Ectodermal cell (in vitro differentiated cells): ENCODE data around the gene DDX59.
A peak's percentile ranks its signal among the peaks of the same experiment; 100 is the strongest.

Experiments
- H3K27ac ChIP-seq: 2 replicates; pipeline ENCODE4 v1.7.0; 2013; ENCODE audit warnings: mild to moderate bottlenecking, low read depth, low read length; ENCODE audit not compliant: insufficient read depth, poor library complexity, severe bottlenecking
- H3K27me3 ChIP-seq: 2 replicates; pipeline ENCODE4 v1.7.0; 2013; ENCODE audit warnings: mild to moderate bottlenecking, low read length; ENCODE audit not compliant: insufficient read depth, control insufficient read depth, poor library complexity, severe bottlenecking
- H3K36me3 ChIP-seq: one replicate; pipeline ENCODE4 v1.7.0; 2013; ENCODE audit warnings: low read length; ENCODE audit not compliant: control insufficient read depth, insufficient read depth
- H3K4me1 ChIP-seq: one replicate; pipeline ENCODE4 v1.7.0; 2013; ENCODE audit warnings: low read length; ENCODE audit not compliant: control insufficient read depth, insufficient read depth
- H3K4me3 ChIP-seq: 2 replicates; pipeline ENCODE4 v1.7.0; 2013; ENCODE audit warnings: low read depth, low read length, control low read depth; ENCODE audit not compliant: insufficient read depth
- H3K9me3 ChIP-seq: 2 replicates; pipeline ENCODE4 v1.7.0; 2013; ENCODE audit warnings: mild to moderate bottlenecking, low read length, moderate library complexity; ENCODE audit not compliant: control insufficient read depth
- WGBS, 2 experiments: methylation state at CpG; one replicate each; pipeline ENCODE4 v1.1.7; 2013; ENCODE audit warnings: missing lambda C conversion rate in 2 of 2; 5-methylcytosine and 5-hydroxymethylcytosine counted together

Gene DDX59

DNA sequence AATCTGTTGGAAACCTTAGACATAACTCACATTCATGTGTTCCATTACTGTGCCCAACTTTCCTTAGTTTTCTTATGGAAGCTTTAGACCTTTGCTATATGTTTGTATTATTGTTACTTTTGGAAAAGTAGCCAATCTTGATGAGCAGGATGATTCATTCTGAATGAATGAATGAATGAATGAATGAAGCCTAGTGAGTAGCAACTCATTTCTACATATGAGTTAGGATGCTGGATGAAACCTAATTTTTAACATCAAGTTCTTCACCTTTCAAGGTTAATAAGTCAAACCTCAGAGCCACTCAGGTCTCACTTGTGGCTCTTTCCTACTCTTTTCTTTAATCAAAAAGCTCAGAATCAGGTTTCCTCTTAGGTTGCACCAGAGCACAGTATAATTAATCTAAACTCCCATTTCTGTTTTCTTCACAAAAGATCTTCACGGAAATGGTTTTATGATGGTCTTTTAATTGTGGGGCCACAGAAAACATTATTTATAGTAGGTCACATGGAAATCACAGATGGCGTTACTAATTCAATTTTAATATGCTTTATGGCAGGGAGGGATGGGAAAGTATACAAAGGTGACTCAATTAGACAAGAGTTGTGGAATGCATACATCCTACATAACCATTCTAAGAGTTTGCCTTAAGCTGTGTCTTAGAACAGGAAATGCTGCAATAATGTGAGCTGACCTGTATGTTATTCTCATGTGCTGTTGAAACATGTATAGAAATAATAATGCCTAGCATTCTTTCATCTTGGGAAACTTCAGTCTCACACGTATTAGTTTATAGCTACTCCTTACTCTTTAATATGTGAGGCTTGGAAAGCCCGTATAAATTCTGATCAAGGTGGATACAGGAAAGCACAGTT is 4.5 kb upstream of the DDX59 start:
- Histone ChIP-seq H3K4me3 (no peak overlapping the region), H3K27me3 (no peaks in the 10 kb centered on the region), H3K4me1 (no peaks in the 10 kb centered on the region), H3K27ac (no peak overlapping the region), H3K9me3 (no peaks in the 10 kb centered on the region), H3K36me3 (no peaks in the 10 kb centered on the region)
- 90 to 93% methylated on average over 2 to 4 of the region's 4 CpGs for WGBS, 2 experiments

DNA sequence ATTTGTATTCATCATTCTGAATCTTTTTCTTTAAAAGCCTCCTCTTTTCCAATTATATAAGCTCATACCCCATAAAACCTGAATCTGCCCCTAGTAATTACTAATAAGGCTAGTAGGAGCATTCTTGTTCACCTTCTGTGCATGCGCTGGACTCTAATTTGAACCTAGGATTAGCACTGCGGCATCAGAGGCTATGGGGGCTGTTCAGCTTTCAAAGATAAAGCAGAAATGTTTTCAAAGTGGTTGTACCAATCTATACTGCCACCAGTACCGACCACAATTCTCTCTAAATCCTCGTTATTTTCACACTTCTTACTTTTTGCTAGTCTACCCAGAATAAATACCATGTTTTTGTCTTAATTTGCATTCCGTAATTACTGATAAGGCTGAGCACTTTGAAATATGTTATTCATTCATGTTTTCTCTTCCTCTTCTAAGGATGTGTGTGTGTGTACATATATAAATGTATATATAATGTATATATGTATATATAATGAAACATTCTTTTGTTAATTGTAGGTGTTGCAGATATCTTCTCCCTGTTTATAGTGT is 1.6 kb upstream of the DDX59 start:
- no peak overlapping the region for H3K4me3 ChIP-seq
- no peaks in the 10 kb centered on the region for H3K9me3 ChIP-seq
- peaks cover 2% of the 10 kb centered on the region for H3K36me3 ChIP-seq
- WGBS, 2 experiments = 96 to 97% methylated on average over 4 to 5 of the region's 5 CpGs
- no peaks in the 10 kb centered on the region for H3K4me1 ChIP-seq
- no peaks in the 10 kb centered on the region for H3K27me3 ChIP-seq
- no peak overlapping the region for H3K27ac ChIP-seq

DNA sequence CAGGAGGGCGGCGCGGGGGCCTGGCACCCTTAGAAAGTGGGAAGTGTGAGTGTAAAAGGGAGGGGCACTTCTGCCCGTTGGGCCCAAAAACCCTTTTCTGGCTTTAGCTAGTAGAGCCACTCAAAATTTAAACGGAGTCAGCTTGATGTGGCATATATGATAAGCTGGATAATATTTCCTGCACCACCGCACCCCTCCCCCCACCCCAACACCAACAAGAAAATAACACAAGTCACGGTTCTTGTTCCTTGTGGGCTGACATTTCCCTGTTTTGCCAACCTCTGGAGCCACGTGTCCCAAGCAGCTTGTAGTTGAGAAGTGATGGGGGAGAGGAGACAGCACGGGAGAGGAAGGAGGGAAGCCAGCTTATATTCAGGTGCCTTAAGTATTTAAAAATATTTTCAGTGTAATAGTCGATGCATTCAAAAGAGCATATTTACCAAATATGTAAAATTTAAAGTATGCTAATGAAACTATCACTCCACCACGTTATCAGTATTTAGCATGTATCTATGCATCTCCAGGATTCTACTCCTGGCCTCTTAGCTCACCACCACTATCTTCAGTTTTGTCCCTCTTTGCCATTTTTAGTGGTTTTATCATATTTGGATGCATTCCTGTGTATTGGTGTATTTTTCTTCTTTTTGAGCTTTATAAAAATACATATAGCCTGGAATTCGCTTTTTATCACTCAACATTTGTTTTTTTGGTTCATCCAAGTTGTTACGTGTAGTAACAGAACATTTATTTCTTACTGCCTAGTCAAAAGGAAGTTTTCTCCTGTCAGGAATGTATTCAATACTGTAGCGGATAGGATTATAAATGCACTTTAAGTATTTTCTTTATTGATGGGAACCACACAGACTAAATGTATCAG is 773 bp upstream of the DDX59 start:
- peak overlapping the region; percentile 53 for H3K27ac ChIP-seq
- H3K9me3 ChIP-seq = no peaks in the 10 kb centered on the region
- no peaks in the 10 kb centered on the region for H3K4me1 ChIP-seq
- peak overlapping the region; percentile 86 for H3K4me3 ChIP-seq
- 2 to 29% methylated on average over 10 to 12 of the region's 14 CpGs for WGBS, 2 experiments
- H3K36me3 ChIP-seq = peaks cover 9% of the 10 kb centered on the region
- no peaks in the 10 kb centered on the region for H3K27me3 ChIP-seq

DNA sequence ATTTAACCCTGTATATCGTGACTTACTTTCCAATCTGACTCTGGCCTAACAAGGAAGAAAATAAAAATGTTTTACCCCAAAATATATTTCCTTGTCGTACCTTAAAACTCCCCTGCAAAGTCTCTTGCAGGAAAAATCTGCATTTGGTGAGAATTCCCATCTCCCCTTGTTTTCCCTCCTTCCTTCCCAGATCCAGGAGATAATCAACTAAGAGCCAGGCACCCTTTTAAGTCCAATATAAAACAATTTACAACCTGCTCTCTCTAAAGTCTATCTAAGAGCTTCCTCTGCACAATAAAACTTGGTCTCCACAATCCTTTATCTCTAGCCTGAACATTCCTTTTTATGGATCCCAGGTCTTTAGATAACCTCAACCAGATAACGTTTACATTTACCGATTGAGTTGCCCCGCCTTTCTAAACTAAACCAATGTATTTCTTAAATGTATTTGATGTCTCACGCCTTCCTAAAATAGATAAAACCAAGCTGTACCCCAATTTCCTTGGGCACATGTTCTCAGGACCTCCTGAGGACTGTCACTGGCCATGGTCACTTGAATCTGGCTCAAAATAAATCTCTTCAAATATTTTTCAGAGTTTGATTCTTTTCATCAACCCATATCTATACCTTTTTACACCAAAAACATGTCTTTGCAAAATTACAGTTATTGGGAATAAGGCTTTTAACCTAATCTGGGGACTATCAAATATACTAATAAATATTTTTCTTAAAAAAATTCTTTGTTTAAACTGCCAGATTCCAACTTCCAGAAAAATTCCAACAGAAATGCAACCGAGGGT is 993 bp downstream of the DDX59 start:
- peak overlapping the region; percentile 98 for H3K27ac ChIP-seq
- H3K9me3 ChIP-seq = no peaks in the 10 kb centered on the region
- peaks cover 9% of the 10 kb centered on the region for H3K36me3 ChIP-seq
- H3K4me1 ChIP-seq = no peaks in the 10 kb centered on the region
- H3K27me3 ChIP-seq = no peaks in the 10 kb centered on the region
- 42 to 43% methylated on average over 7 of the region's 7 CpGs for WGBS, 2 experiments
- peak overlapping the region; percentile 86 for H3K4me3 ChIP-seq

DNA sequence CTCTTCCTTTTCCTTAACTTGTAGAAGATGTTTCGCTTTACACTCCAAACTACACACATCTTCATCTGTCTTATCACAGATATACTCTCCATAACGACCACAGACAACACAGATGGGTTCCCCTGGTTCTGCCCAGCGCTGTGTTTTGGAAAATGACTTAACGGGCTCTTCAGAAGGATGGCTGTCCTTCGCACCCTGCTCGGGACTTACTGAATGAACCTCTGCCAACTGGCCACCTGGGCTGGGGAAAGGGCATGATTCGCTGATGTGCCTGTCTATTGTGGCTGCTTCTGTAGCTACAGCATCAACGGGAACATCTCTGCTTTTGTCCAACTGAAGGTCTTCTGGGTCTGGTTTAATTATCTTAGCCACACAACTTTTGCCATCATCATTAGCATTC is 3.4 kb downstream of the DDX59 start:
- H3K36me3 ChIP-seq = peaks cover 21% of the 10 kb centered on the region
- H3K4me3 ChIP-seq = no peak overlapping the region
- 90 to 92% methylated on average over 8 of the region's 8 CpGs for WGBS, 2 experiments
- H3K4me1 ChIP-seq = no peaks in the 10 kb centered on the region
- H3K27ac ChIP-seq = no peak overlapping the region
- H3K9me3 ChIP-seq = no peaks in the 10 kb centered on the region
- no peaks in the 10 kb centered on the region for H3K27me3 ChIP-seq

DNA sequence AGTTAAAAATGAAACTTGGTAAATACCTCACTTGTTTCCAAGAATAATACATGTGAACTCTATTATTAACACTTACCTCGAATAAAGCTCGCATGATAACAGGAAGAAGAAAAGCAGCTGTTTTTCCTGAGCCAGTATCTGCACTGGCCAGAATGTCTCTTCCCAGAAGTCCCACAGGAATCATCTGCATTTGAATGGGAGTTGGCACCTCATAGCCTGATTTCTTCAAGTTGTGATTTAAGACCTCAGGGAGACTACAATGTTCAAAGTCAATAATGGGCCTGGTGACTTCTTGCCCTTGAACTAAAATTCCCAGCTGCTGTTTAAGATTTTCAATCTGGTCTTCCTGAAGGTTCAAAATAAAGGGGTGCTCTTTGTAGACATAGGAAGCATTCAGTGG is 3.8 kb downstream of the DDX59 start:
- Histone ChIP-seq H3K4me3 (no peak overlapping the region), H3K36me3 (peaks cover 21% of the 10 kb centered on the region), H3K9me3 (no peaks in the 10 kb centered on the region), H3K27me3 (no peaks in the 10 kb centered on the region), H3K27ac (no peak overlapping the region), H3K4me1 (no peaks in the 10 kb centered on the region)
- WGBS, 2 experiments = 83 to 88% methylated on average over 2 of the region's 2 CpGs

DNA sequence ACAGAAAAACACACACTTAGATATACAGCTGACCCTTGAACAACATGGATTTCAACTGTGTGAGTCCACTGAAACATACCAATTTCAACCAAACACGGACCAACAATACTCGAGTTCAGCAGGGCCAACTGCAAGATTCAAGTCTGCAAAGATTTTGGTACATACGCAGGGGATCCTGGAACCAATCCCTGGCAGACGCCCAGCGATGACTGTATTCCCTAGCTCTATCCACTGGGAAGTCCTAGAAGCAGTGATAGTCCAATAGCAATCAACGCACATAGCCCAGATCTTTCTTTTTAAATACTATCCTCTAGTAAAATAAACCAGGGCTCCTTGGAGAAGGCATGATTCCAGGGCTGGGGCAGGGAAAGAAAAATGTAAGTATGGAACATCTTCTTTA is 9.0 kb downstream of the DDX59 start:
- Histone ChIP-seq H3K27ac (no peak overlapping the region), H3K4me1 (no peaks in the 10 kb centered on the region), H3K36me3 (peaks cover 16% of the 10 kb centered on the region), H3K4me3 (no peak overlapping the region), H3K27me3 (no peaks in the 10 kb centered on the region), H3K9me3 (no peaks in the 10 kb centered on the region)
- 94 to 97% methylated on average over 6 of the region's 6 CpGs for WGBS, 2 experiments

DNA sequence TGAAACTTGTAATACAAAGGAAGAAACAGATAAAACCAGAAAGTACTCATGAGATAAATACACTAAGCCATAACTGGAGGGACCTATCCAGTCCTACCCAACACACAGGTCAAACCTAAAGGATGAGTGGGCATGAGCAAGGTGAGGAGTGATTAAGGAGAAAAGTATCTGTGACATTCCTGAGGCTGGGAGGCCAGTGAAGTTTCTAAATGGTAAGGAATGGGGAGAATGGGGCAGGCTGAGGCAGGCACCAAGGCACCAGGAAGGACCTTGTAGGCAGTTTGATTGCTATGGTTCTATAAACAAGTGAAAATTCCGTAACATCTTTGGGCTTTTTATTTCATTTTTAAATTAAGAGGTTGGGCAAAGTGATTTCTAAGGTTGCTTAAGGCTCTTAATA is 10.4 kb downstream of the DDX59 start:
- no peaks in the 10 kb centered on the region for H3K27me3 ChIP-seq
- peaks cover 23% of the 10 kb centered on the region for H3K36me3 ChIP-seq
- no peaks in the 10 kb centered on the region for H3K9me3 ChIP-seq
- whole genome bisulfite sequencing, 2 experiments = 100% methylated on average over 1 of the region's 1 CpG
- no peak overlapping the region for H3K4me3 ChIP-seq
- H3K4me1 ChIP-seq = no peaks in the 10 kb centered on the region
- H3K27ac ChIP-seq = no peak overlapping the region

DNA sequence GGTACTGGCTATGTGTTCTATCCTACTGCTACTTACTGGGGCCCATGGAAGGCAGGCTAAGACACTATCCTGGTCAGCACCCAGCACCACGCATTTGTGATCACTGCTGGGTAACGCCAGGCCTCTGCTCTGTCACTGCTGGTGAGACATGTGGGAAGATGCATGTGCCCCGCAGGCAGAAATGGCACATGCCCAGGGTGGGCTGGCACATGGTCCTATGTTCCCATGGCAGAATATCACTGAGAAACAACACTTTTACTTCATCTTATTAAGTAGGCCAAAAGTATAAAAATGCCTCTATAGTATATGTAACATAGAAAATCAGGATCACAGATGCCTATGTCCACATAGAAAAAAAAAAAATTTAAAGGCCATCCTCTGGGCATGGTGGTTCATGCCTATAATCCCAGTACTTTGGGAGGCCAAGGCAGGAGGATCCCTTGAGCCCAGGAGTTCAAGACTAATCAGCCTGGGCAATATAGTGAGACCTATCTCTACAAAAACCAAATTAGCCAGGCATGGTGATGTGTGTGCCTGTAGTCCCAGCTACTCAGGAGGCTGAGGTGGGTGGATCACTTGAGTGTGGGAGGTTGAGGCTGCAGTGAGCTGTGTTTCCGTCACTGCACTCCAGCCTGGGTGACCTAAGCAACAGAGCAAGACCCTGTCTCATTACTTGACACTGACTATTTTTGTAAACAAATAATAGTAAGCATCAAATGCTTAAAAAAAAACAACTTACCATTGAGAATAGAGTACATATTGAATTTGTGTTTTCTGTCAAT is 11.5 kb downstream of the DDX59 start:
- WGBS, 2 experiments = 86 to 95% methylated on average over 4 of the region's 4 CpGs

More for the DNA sequence above, 11.5 kb downstream of the DDX59 start:
- H3K27me3 ChIP-seq = no peaks in the 10 kb centered on the region
- no peaks in the 10 kb centered on the region for H3K9me3 ChIP-seq
- peaks cover 23% of the 10 kb centered on the region for H3K36me3 ChIP-seq
- H3K4me3 ChIP-seq = no peak overlapping the region
- no peaks in the 10 kb centered on the region for H3K4me1 ChIP-seq
- no peak overlapping the region for H3K27ac ChIP-seq
